IPS-18c (cell line): Measurements from ENCODE around the gene ENTPD6.

Source experiments
- H3K4me3 ChIP-seq: 2 replicates; pipeline ENCODE4 v1.7.0; 2013; ENCODE audit warnings: low read depth, mild to moderate bottlenecking, low read length, moderate library complexity; ENCODE audit not compliant: insufficient read depth
- H3K9me3 ChIP-seq: one replicate; pipeline ENCODE4 v1.6.1; 2013; ENCODE audit warnings: mild to moderate bottlenecking, low read length, moderate library complexity; ENCODE audit not compliant: control insufficient read depth, insufficient read depth

Gene ENTPD6

GRCh38 chr20:25204550-25205276 lies 9.2 kb downstream of the ENTPD6 start:
- Histone ChIP-seq H3K9me3 (no peaks in the 10 kb centered on the region), H3K4me3 (no peak overlapping the region)

- Histone ChIP-seq H3K9me3 (no peaks in the 10 kb centered on the region), H3K4me3 (no peak overlapping the region)
Observed at GRCh38 chr20:25205277-25206062, 10.0 kb downstream of the ENTPD6 start.

DNA sequence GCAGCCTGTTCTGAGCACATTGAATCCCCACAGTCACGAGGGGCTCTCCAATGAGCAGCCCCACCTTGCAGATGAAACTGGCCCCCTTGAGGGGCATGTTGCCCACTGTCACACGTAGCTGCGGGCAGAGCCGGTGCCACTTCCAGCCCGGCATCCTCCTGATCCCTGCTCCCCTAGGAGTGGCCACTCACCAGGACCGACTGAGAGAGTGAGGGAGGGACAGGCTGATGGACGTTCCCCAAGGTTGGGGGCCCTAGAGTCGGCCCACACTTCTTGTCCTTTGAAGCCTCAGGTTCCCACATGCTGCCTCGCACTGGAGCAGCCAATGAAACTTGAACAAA lies 10.5 kb downstream of the ENTPD6 start:
- Histone ChIP-seq H3K9me3 (no peaks in the 10 kb centered on the region), H3K4me3 (no peak overlapping the region)

- Histone ChIP-seq H3K4me3 (no peak overlapping the region), H3K9me3 (no peaks in the 10 kb centered on the region)
Observed at GRCh38 chr20:25206548-25206947, 11.0 kb downstream of the ENTPD6 start.

GRCh38 chr20:25207149-25207959 lies 11.8 kb downstream of the ENTPD6 start:
- no peaks in the 10 kb centered on the region for H3K9me3 ChIP-seq
- H3K4me3 ChIP-seq, result no peak overlapping the region

DNA sequence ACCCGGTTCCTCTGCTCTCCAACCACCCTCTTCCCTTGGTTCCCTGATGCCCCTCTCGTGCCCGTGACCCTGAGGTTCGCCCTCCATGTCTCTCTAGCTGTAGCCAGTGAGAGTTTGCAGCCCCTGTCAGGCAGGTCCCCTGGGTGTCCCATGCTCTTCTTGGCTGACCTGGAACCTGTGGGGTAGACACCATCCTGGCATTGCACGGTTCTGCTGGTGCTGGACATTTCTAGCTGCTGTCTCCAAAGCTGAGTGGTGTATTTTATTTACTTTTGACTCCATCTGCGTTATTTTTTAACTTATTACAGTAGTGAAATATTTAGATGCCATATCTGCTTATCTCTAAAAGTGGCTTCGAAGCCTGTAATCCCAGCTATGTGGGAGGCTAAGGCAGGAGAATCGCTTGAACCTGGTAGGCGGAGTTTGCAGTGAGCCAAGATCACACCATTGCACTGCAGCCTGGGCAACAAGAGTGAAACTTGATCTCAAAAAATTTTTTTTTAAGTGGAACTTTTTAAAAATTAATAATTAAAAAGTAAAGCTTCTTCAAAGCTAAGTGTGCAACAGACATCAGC lies 12.5 kb downstream of the ENTPD6 start:
- H3K9me3 ChIP-seq, result no peaks in the 10 kb centered on the region
- H3K4me3 ChIP-seq, result no peak overlapping the region

- Histone ChIP-seq H3K9me3 (no peaks in the 10 kb centered on the region), H3K4me3 (no peak overlapping the region)
Observed at GRCh38 chr20:25209400-25209799, 13.9 kb downstream of the ENTPD6 start.

GRCh38 chr20:25209911-25210310 lies 14.4 kb downstream of the ENTPD6 start:
- Histone ChIP-seq H3K4me3 (no peak overlapping the region), H3K9me3 (no peaks in the 10 kb centered on the region)

GRCh38 chr20:25211273-25211672 lies 15.8 kb downstream of the ENTPD6 start:
- no peaks in the 10 kb centered on the region for H3K9me3 ChIP-seq

GRCh38 chr20:25212242-25212641 lies 16.7 kb downstream of the ENTPD6 start:
- Histone ChIP-seq H3K4me3 (no peak overlapping the region), H3K9me3 (no peaks in the 10 kb centered on the region)

More at GRCh38 chr20:25211273-25211672, 15.8 kb downstream of the ENTPD6 start:
- no peak overlapping the region for H3K4me3 ChIP-seq

DNA sequence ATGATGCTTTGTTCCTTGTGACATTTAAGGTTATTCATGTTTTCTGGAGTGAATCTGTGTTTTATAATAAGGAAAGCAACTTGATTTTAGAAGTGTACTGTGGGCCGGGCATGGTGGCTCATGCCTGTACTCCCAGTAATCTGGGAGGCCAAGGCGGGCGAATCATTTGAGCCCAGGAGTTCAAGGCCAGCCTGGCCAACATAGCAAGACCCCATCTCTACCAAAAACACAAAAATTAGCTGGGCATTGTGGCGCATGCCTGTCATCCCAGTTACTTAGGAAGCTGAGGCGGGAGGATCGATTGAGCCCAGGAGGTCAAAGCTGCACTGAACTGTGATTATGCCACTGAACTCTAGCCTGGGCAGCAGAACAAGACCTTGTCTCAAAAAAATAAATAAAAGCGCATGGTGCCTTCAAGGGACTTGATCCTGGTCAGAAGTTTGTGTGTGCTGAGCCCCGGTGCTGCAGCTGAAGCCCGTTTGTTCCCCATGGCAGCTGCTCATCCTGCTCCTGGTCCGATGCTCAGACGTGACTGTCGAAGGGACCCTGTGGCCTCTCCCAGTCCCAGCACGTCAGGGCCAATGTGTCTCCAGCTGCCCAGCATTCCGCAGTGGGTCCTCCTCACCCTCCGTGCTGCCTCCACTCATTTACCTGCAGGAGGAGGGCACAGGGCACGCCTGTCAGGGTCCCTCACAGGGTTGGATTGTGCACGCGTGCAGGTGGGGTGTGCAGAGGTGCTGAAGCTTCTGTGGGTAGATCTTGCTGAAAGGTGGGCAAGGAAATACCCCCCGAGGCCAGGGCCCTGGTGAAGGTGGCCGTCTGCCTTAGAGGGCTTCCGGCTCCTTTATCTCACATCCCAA lies 18.3 kb downstream of the ENTPD6 start:
- Histone ChIP-seq H3K4me3 (no peak overlapping the region), H3K9me3 (no peaks in the 10 kb centered on the region)

- Histone ChIP-seq H3K9me3 (no peaks in the 10 kb centered on the region), H3K4me3 (no peak overlapping the region)
Observed at GRCh38 chr20:25214426-25214790, 18.9 kb downstream of the ENTPD6 start.

GRCh38 chr20:25214819-25215218 lies 19.3 kb downstream of the ENTPD6 start:
- Histone ChIP-seq H3K4me3 (no peak overlapping the region), H3K9me3 (no peaks in the 10 kb centered on the region)

DNA sequence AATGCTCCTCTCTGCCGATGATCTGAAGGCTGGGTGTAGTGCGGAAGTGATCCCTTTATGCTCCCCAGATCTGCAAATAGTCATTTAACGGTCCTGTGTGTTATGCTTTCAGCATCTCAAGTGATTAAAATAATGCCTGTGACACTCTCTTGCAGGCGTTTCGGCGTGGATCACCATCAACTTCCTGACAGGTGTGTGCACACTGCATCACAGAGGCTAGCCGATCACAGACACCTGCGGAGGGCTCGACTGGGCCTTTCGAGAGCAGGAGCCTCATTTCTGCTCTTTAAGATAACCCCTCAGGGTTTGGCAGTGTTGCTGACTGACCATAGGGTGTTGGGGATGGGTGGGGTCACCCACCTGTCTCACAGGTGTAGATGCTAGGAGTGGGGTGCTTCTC lies 20.0 kb downstream of the ENTPD6 start:
- Histone ChIP-seq H3K9me3 (no peaks in the 10 kb centered on the region), H3K4me3 (no peak overlapping the region)

DNA sequence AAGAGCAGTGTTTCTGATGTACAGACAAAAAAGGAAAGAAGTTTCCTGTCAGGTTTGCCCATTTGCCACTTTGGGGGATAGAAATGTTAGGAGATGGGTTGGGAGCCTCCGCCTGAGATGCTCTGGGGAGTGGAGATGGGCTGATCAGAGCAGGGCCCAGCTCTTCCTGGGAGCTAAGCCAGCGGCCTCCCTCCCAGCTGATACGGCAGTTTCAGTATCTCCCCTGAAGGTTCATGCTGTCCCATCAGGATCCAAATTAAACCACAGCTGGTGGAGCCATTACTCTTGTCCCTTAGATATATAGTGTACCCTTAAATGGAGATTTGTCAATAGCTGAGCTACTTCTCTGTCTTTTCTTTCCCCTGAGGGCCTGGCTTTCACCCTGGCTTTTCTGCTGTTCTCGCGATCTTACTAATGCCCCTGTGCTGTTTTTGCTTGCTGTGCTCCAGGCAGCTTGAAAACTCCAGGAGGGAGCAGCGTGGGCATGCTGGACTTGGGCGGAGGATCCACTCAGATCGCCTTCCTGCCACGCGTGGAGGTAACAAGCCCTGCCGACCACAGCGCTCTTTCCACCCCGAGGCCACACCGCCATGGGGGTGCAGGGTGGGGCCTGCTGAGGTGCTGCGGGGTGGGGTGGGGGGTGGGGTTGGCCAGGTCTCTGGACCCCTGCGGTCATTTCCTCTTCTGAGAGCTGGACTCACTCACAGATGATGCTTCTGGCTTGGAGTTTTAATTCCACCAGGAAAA lies 20.9 kb downstream of the ENTPD6 start:
- Histone ChIP-seq H3K9me3 (no peaks in the 10 kb centered on the region), H3K4me3 (no peak overlapping the region)
